SK-N-SH (cell line): ENCODE data around the gene COL23A1. TPM values are rescaled to one million over a fixed set of nuclear protein-coding genes. Genes with fewer than 3 reads are reported as not detected.

ENCODE experiments used
- CTCF ChIA-PET: fragments of 300-600, 350-600 bp; formaldehyde crosslinking; extraction: SDS; loops from one replicate; lab custom pipeline; 2021; lab: Yijun Ruan, JAX
- POLR2A ChIA-PET: fragments of 350-600 bp; sonication (Branson Sonifier 250); formaldehyde crosslinking; extraction: SDS; loops from one replicate; lab custom pipeline; 2020; ENCODE audit warnings: antibody characterized with exemption, inconsistent platforms; lab: Yijun Ruan, JAX
- DNase-seq: peaks from one replicate; pipeline ENCODE4 v3.0.0; 2012
- H2AFZ ChIP-seq: fragments of 200-600 bp; sonication (generic); 2 replicates; pipeline ENCODE4 v1.8.1; 2016; ENCODE audit warnings: antibody characterized with exemption, mild to moderate bottlenecking, low read depth
- H3F3A ChIP-seq: fragments of 200-600 bp; sonication (generic); replicated peaks from 2 replicates; pipeline ENCODE3; 2016; ENCODE audit warnings: antibody characterized with exemption, mild to moderate bottlenecking; ENCODE audit not compliant: insufficient read depth
- H3K27ac ChIP-seq, 2 experiments: fragments of 200-500 bp in 1 of 2; fragments of 200-600 bp in 1 of 2; sonication (Bioruptor generic) in 1 of 2; sonication (generic), shearing (Covaris generic) in 1 of 2; 2 replicates each; pipeline versions ENCODE4 v1.5.1 to v1.6.1; 2014 to 2016; ENCODE audit warnings: low read depth in 2 of 2, inconsistent platforms in 1 of 2, low read length in 1 of 2, mild to moderate bottlenecking in 1 of 2, mixed read lengths in 1 of 2
- H3K27me3 ChIP-seq: fragments of 200-600 bp; sonication (generic), shearing (Covaris generic); 2 replicates; pipeline ENCODE4 v1.6.1; 2016; ENCODE audit warnings: mixed run types; ENCODE audit not compliant: insufficient read depth
- H3K36me3 ChIP-seq, 2 experiments: fragments of 200-500 bp in 1 of 2; fragments of 200-600 bp in 1 of 2; sonication (Bioruptor generic) in 1 of 2; sonication (generic) in 1 of 2; replicated peaks in 1 of 2; 2 replicates each; pipeline versions ENCODE3 to v1.5.1; 2014 to 2016; ENCODE audit warnings: low read length in 1 of 2, mild to moderate bottlenecking in 1 of 2; ENCODE audit not compliant: insufficient read depth in 2 of 2, control insufficient read depth in 1 of 2
- H3K4me1 ChIP-seq, 2 experiments: fragments of 200-500 bp in 1 of 2; fragments of 200-600 bp in 1 of 2; sonication (Bioruptor generic) in 1 of 2; sonication (generic), shearing (Covaris generic) in 1 of 2; 2 replicates each; pipeline versions ENCODE4 v1.5.1 to v1.6.1; 2014 to 2016; ENCODE audit warnings: low read depth in 1 of 2, low read length in 1 of 2, mixed run types in 1 of 2; ENCODE audit not compliant: insufficient read depth in 2 of 2, control insufficient read depth in 1 of 2
- H3K4me2 ChIP-seq: fragments of 200-600 bp; sonication (generic), shearing (Covaris generic); 2 replicates; pipeline ENCODE4 v1.6.1; 2017; ENCODE audit warnings: mixed run types
- H3K4me3 ChIP-seq, 2 experiments: fragments of 200-500 bp in 1 of 2; fragments of 200-600 bp in 1 of 2; sonication (Bioruptor generic) in 1 of 2; sonication (generic), shearing (Covaris generic) in 1 of 2; 2 replicates each; pipeline versions ENCODE4 v1.5.1 to v1.8.1; 2014 to 2016; ENCODE audit warnings: low read depth in 2 of 2, inconsistent platforms in 1 of 2, low read length in 1 of 2, mild to moderate bottlenecking in 1 of 2, mixed read lengths in 1 of 2, moderate library complexity in 1 of 2
- H3K79me2 ChIP-seq: fragments of 200-600 bp; sonication (generic); 2 replicates; pipeline ENCODE4 v1.8.1; 2017; ENCODE audit warnings: mild to moderate bottlenecking; ENCODE audit not compliant: insufficient read depth
- H3K9ac ChIP-seq: fragments of 200-600 bp; sonication (generic); 2 replicates; pipeline ENCODE4 v1.6.1; 2017; ENCODE audit warnings: mixed run types
- H3K9me2 ChIP-seq: fragments of 200-600 bp; sonication (generic); 2 replicates; pipeline ENCODE4 v1.6.1; 2017; ENCODE audit warnings: mixed run types
- H3K9me3 ChIP-seq: fragments of 200-600 bp; sonication (generic); 2 replicates; pipeline ENCODE4 v1.6.1; 2017; ENCODE audit warnings: mixed run types, mild to moderate bottlenecking, moderate library complexity
- H4K20me1 ChIP-seq: fragments of 200-600 bp; sonication (generic); 2 replicates; pipeline ENCODE4 v1.6.1; 2017; ENCODE audit warnings: mild to moderate bottlenecking, mixed run types; ENCODE audit not compliant: insufficient read depth
- CHD2 ChIP-seq: fragments of 150-350 bp; IDR thresholded peaks from 2 replicates; pipeline ENCODE4 v1.6.1; 2018; ENCODE audit warnings: low read length; ENCODE audit not compliant: partially characterized antibody
- ELF1 ChIP-seq: IDR thresholded peaks from 2 replicates; pipeline ENCODE4 v1.4.0; 2012
- EZH2phosphoT487 ChIP-seq: fragments of 200-600 bp; sonication (generic); IDR thresholded peaks from 2 replicates; pipeline ENCODE4 v1.6.1; 2017; ENCODE audit warnings: low read depth, mixed run types, mild to moderate bottlenecking, antibody characterized with exemption, moderate library complexity, borderline replicate concordance
- FOSL2 ChIP-seq: IDR thresholded peaks from 2 replicates; pipeline ENCODE4 v1.4.0; 2012; ENCODE audit warnings: low read depth, mild to moderate bottlenecking, moderate library complexity, borderline replicate concordance
- FOXJ3 ChIP-seq: sonication (generic); formaldehyde crosslinking; IDR thresholded peaks from 2 replicates; pipeline ENCODE4 v1.5.1; 2020; ENCODE audit warnings: mild to moderate bottlenecking, missing genetic modification reagents
- GATA2 ChIP-seq: sonication (generic); formaldehyde crosslinking; IDR thresholded peaks from 2 replicates; pipeline ENCODE4 v1.5.0; 2020; ENCODE audit warnings: mild to moderate bottlenecking, missing genetic modification reagents
- MXI1 ChIP-seq: IDR thresholded peaks from 2 replicates; pipeline ENCODE4 v1.6.1; 2012; ENCODE audit warnings: mild to moderate bottlenecking, low read depth, low read length, improper control_type of control experiment
- NFIC ChIP-seq: IDR thresholded peaks from 2 replicates; pipeline ENCODE4 v1.4.0; 2012; ENCODE audit warnings: borderline replicate concordance
- NRF1 ChIP-seq: IDR thresholded peaks from 2 replicates; pipeline ENCODE4 v1.6.1; 2012; ENCODE audit warnings: low read depth, mild to moderate bottlenecking, low read length
- PBX3 ChIP-seq: IDR thresholded peaks from 2 replicates; pipeline ENCODE4; 2012
- POLR2AphosphoS5 ChIP-seq: IDR thresholded peaks from 2 replicates; pipeline ENCODE4 v1.6.1; 2012; ENCODE audit warnings: low read depth, low read length
- RCOR1 ChIP-seq: fragments of 150-350 bp; IDR thresholded peaks from 2 replicates; pipeline ENCODE4 v1.6.1; 2017; ENCODE audit warnings: antibody characterized with exemption, low read length
- RFX5 ChIP-seq: IDR thresholded peaks from 2 replicates; pipeline ENCODE4 v1.6.1; 2012; ENCODE audit warnings: mild to moderate bottlenecking, improper control_type of control experiment, low read length
- SIN3A ChIP-seq: IDR thresholded peaks from 2 replicates; pipeline ENCODE4 v1.6.1; 2012; ENCODE audit warnings: low read depth, mild to moderate bottlenecking, low read length, moderate library complexity, borderline replicate concordance
- SMC3 ChIP-seq: IDR thresholded peaks from 2 replicates; pipeline ENCODE4 v1.6.1; 2012; ENCODE audit warnings: low read depth, low read length, improper control_type of control experiment
- TCF12 ChIP-seq: IDR thresholded peaks from 2 replicates; pipeline ENCODE4 v1.4.0; 2012
- USF1 ChIP-seq: IDR thresholded peaks from 2 replicates; pipeline ENCODE4 v1.4.0; 2012; ENCODE audit warnings: low read depth, borderline replicate concordance
- ZBTB33 ChIP-seq: IDR thresholded peaks from 2 replicates; pipeline ENCODE4 v1.4.0; 2012; ENCODE audit warnings: low read depth, borderline replicate concordance
- WGBS: methylation state at CpG from one replicate; pipeline ENCODE4 v1.1.6; 2017; ENCODE audit warnings: low lambda C conversion rate; 5-methylcytosine and 5-hydroxymethylcytosine counted together
- polyA plus RNA-seq, 3 experiments: library from polyadenylated mRNA; depleted of rRNA; stranded (reverse); fragments of >200 nt; gene quantifications; 2 replicates each; pipeline ENCODE4 v1.2.3, GENCODE V29; 2012

COL23A1 gene
- polyA plus RNA-seq, 1 of the 3 experiments (the other 2 are of a cell fraction) = 0.10 TPM

GRCh38 chr5:178464431-178465048 lies 125.7 kb downstream of the COL23A1 start:
- no peak overlapping the region; a peak in 1 of 4 replicates for H3K27ac ChIP-seq
- POLR2A ChIA-PET = no interaction called here
- 46% methylated on average over 14 of the region's 14 CpGs for WGBS

GRCh38 chr5:178463321-178464155 lies 126.7 kb downstream of the COL23A1 start:
- no peaks in the 10 kb centered on the region for H4K20me1 ChIP-seq
- no peak overlapping the region for H3K4me3 ChIP-seq
- no peaks in the 10 kb centered on the region for H3K9me3 ChIP-seq
- H2AFZ ChIP-seq = no peak overlapping the region
- CTCF ChIA-PET = interaction anchor here (1.0 to 6.7 kb wide), 6 partner anchors 13 to 183 kb away, joined by 3 to 38 read pairs (median 6); partner anchors contain the start of gene COL23A1
- H3K27ac ChIP-seq = no peak overlapping the region; a peak in 1 of 4 replicates
- no peaks in the 10 kb centered on the region for H3K27me3 ChIP-seq
- TF ChIP-seq USF1 (no peak), TCF12 (no peak), EZH2phosphoT487 (no peak), GATA2 (no peak), NRF1 (no peak), FOXJ3 (no peak), ELF1 (no peak), CHD2 (no peak), MXI1 (no peak), FOSL2 (no peak), SMC3 (no peak), POLR2AphosphoS5 (no peak), RCOR1 (no peak), ZBTB33 (no peak), PBX3 (no peak), RFX5 (no peak), SIN3A (no peak)
- no peaks in the 10 kb centered on the region for H3K79me2 ChIP-seq
- no peak overlapping the region for H3K4me2 ChIP-seq
- no peak for DNase-seq
- no peaks in the 10 kb centered on the region for H3F3A ChIP-seq
- no peaks in the 10 kb centered on the region for H3K36me3 ChIP-seq
- POLR2A ChIA-PET = no interaction called here
- peaks cover 0 to 53% of the 10 kb centered on the region in 2 experiments; a peak in 1 of 4 replicates for H3K4me1 ChIP-seq
- H3K9me2 ChIP-seq = no peaks in the 10 kb centered on the region
- 73% methylated on average over 20 of the region's 30 CpGs for WGBS
- H3K9ac ChIP-seq = no peak overlapping the region

More at GRCh38 chr5:178464431-178465048, 125.7 kb downstream of the COL23A1 start:
- Histone ChIP-seq H3K9ac (no peak overlapping the region), H3K9me2 (no peaks in the 10 kb centered on the region), H3K79me2 (no peaks in the 10 kb centered on the region)
- no peak for DNase-seq
- CTCF ChIA-PET = interaction anchor here (1.0 to 6.7 kb wide), 5 partner anchors 12 to 184 kb away, joined by 3 to 38 read pairs (median 5); partner anchors contain the start of gene COL23A1
- TF ChIP-seq NFIC (no peak), FOSL2 (no peak)
- TF ChIP-seq, all 33 proteins: peak for 0
- no peak overlapping the region for H3K4me3 ChIP-seq
- no peak overlapping the region for H3K4me2 ChIP-seq
- no peaks in the 10 kb centered on the region for H3F3A ChIP-seq
- no peaks in the 10 kb centered on the region for H3K9me3 ChIP-seq
- H3K27me3 ChIP-seq = no peaks in the 10 kb centered on the region
- no peaks in the 10 kb centered on the region for H4K20me1 ChIP-seq
- no peaks in the 10 kb centered on the region for H3K36me3 ChIP-seq
- H2AFZ ChIP-seq = no peak overlapping the region
- peaks cover 0 to 63% of the 10 kb centered on the region in 2 experiments; a peak in 1 of 4 replicates for H3K4me1 ChIP-seq
